ENCODE data around the gene RIN3.

GRCh38 chr14:92635896-92636295 is 122.3 kb downstream of the RIN3 start:
- TF ChIP-seq E4F1 (IDR thresholded peaks at IDR 0.05; ENCODE audit: borderline replicate concordance, partially characterized antibody) (no peak), BCL11A (IDR thresholded peaks at IDR 0.05; ENCODE audit: low read depth, low read length) (no peak), CEBPZ (IDR thresholded peaks at IDR 0.05; ENCODE audit: low read depth, low read length) (no peak)
